CD4-positive, alpha-beta memory T cell (primary cell): ENCODE results near the gene THBS3. TPM values are rescaled to one million over a fixed set of nuclear protein-coding genes. Genes with fewer than 3 reads are reported as not detected.

ENCODE experiments used
- CTCF ChIA-PET: fragments of 350-600 bp; sonication (Branson Sonifier 250); formaldehyde crosslinking; loops from one replicate; lab custom pipeline; 2021; ENCODE audit warnings: inconsistent platforms; ENCODE audit not compliant: partially characterized antibody; lab: Charles Lee
- POLR2A ChIA-PET: fragments of 350-600 bp; sonication (Branson Sonifier 250); formaldehyde crosslinking; loops from one replicate; lab custom pipeline; 2021; ENCODE audit not compliant: partially characterized antibody; lab: Charles Lee
- DNase-seq, 5 donors: peaks; one replicate each; pipeline versions ENCODE4 v3.0.0 to v3.0.0-alpha.2; 2020 to 2022; ENCODE audit warnings: mixed read lengths in 1 of 5
- H3K27ac ChIP-seq: one replicate; pipeline ENCODE4 v1.7.0; 2013; ENCODE audit warnings: low read depth, low read length
- H3K27me3 ChIP-seq: 2 replicates; pipeline ENCODE4 v1.7.0; 2013; ENCODE audit warnings: mild to moderate bottlenecking, low read length, moderate library complexity; ENCODE audit not compliant: insufficient read depth
- H3K36me3 ChIP-seq: 2 replicates; pipeline ENCODE4 v1.7.0; 2013; ENCODE audit warnings: mild to moderate bottlenecking, low read length, moderate library complexity; ENCODE audit not compliant: insufficient read depth
- H3K4me1 ChIP-seq: 2 replicates; pipeline ENCODE4 v1.7.0; 2013; ENCODE audit warnings: mild to moderate bottlenecking, low read length, moderate library complexity; ENCODE audit not compliant: insufficient read depth
- H3K4me3 ChIP-seq, 2 donors: one replicate each; pipeline ENCODE4 v1.7.0; 2013; ENCODE audit warnings: low read length in 2 of 2, mild to moderate bottlenecking in 1 of 2
- H3K9me3 ChIP-seq, 2 donors: one replicate each; pipeline ENCODE4 v1.7.0; 2013; ENCODE audit warnings: low read length in 2 of 2, control low read depth in 1 of 2; ENCODE audit not compliant: control insufficient read depth in 1 of 2
- H3K27ac Mint-ChIP-seq, 7 donors: one replicate each; pipeline ENCODE4 v1.8.0; 2020 to 2021; ENCODE audit warnings: mixed read lengths in 7 of 7, mild to moderate bottlenecking in 6 of 7, inconsistent platforms in 3 of 7, moderate library complexity in 3 of 7
- H3K27me3 Mint-ChIP-seq, 2 donors: one replicate each; pipeline ENCODE4 v1.8.0; 2020 to 2021; ENCODE audit warnings: mixed read lengths in 2 of 2
- H3K36me3 Mint-ChIP-seq, 2 donors: one replicate each; pipeline ENCODE4 v1.8.0; 2020 to 2021; ENCODE audit warnings: mixed read lengths in 2 of 2, inconsistent platforms in 1 of 2, mild to moderate bottlenecking in 1 of 2
- H3K4me1 Mint-ChIP-seq, 4 donors: one replicate each; pipeline ENCODE4 v1.8.0; 2020 to 2021; ENCODE audit warnings: mixed read lengths in 4 of 4, mild to moderate bottlenecking in 1 of 4
- H3K4me3 Mint-ChIP-seq, 8 donors: one replicate each; pipeline ENCODE4 v1.8.0; 2020 to 2021; ENCODE audit warnings: mixed read lengths in 8 of 8, mild to moderate bottlenecking in 7 of 8, moderate library complexity in 6 of 8, inconsistent platforms in 3 of 8
- H3K9me3 Mint-ChIP-seq, 8 donors: one replicate each; pipeline ENCODE4 v1.8.0; 2020 to 2021; ENCODE audit warnings: mixed read lengths in 8 of 8, mild to moderate bottlenecking in 5 of 8, inconsistent platforms in 3 of 8, moderate library complexity in 1 of 8
- intact Hi-C: fragments of 100-400 bp; cut with micrococcal nuclease; formaldehyde crosslinking; loops from one replicate; pipeline ENCODE4 v1.15.1; 2023
- polyA plus RNA-seq, 2 donors: library from polyadenylated mRNA; unstranded; fragments of 300-500 nt; fragmentation: Illumina TruSeq; gene quantifications; one replicate each; pipeline ENCODE4 v1.2.3, GENCODE V29; 2021
- total RNA-seq, 2 experiments: library from RNA; stranded (reverse); gene quantifications; one replicate each; pipeline ENCODE4 v1.2.3, GENCODE V29; 2021

The THBS3 gene
- total and polyA plus RNA-seq, 4 experiments from 2014 or later: 6.1 to 33.5 (median 18.8) TPM

GRCh38 chr1:155176544-155177071 lies 31.1 kb downstream of the THBS3 start:
- DNase-seq: peak; percentile 76 to 81 (median 77)
- intact Hi-C loops: loop anchor here (1.0 to 10.0 kb wide), 4 partner anchors 17 to 416 kb away; partner anchors contain the start of gene RUSC1
- Mint-ChIP-seq H3K4me3 (peak overlapping the region in 7 of 8 donors; percentile 19 to 88 (median 48)), H3K9me3 (no peaks in the 10 kb centered on the region), H3K27ac (peak overlapping the region; percentile 53 to 90 (median 80)), H3K36me3 (peaks cover 13 to 45% of the 10 kb centered on the region in 2 donors), H3K27me3 (no peaks in the 10 kb centered on the region), H3K4me1 (peaks cover 29 to 55% (median 39%) of the 10 kb centered on the region in 4 donors)
- H3K4me1 ChIP-seq: peaks cover 46% of the 10 kb centered on the region
- peaks cover 23% of the 10 kb centered on the region for H3K36me3 ChIP-seq
- ChIA-PET CTCF (interaction anchor here (1.0 to 9.9 kb wide), 10 partner anchors 8 to 91 kb away, joined by 3 to 145 read pairs (median 10); partner anchors contain the start of gene THBS3), POLR2A (interaction anchor here (0.8 to 4.6 kb wide), 11 partner anchors 17 to 146 kb away, joined by 3 to 48 read pairs (median 5); partner anchors contain the start of gene SCAMP3)
- no peak overlapping the region for H3K27ac ChIP-seq
- H3K4me3 ChIP-seq: no peak overlapping the region
- no peaks in the 10 kb centered on the region for H3K9me3 ChIP-seq
- no peaks in the 10 kb centered on the region for H3K27me3 ChIP-seq

DNA sequence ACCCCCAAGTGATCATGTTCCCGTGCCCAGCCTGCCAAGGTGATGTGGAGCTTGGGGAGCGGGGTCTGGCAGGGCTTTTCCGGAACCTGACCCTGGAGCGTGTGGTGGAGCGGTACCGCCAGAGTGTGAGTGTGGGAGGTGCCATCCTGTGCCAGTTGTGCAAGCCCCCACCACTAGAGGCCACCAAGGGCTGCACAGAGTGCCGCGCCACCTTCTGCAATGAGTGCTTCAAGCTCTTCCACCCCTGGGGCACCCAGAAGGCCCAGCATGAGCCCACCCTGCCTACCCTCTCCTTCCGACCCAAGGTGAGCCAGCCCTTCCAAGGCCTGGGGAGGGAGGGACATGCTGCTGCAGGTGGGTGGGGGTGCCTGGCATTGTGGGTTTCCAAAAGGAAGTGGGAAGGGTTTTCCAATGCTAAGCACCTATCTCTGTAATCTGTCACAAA lies 31.7 kb downstream of the THBS3 start:
- Mint-ChIP-seq H3K27me3 (no peaks in the 10 kb centered on the region), H3K9me3 (no peaks in the 10 kb centered on the region), H3K36me3 (peaks cover 13 to 41% of the 10 kb centered on the region in 2 donors), H3K4me1 (peaks cover 29 to 55% (median 42%) of the 10 kb centered on the region in 4 donors), H3K4me3 (peak overlapping the region in 4 of 8 donors; percentile 26 to 88 (median 61)), H3K27ac (peak overlapping the region in 6 of 7 donors; percentile 53 to 90 (median 80))
- CTCF ChIA-PET: interaction anchor here (0.8 to 12.5 kb wide), 11 partner anchors 17 to 616 kb away, joined by 3 to 229 read pairs (median 7); partner anchors contain the start of genes SLC50A1 and THBS3
- peaks cover 50% of the 10 kb centered on the region for H3K4me1 ChIP-seq
- peak in 2 of 5 donors; percentile 13 to 45 for DNase-seq
- no peaks in the 10 kb centered on the region for H3K27me3 ChIP-seq
- no peaks in the 10 kb centered on the region for H3K9me3 ChIP-seq
- no peak overlapping the region for H3K4me3 ChIP-seq
- intact Hi-C loops: loop anchor here (1.0 to 10.0 kb wide), 4 partner anchors 17 to 416 kb away; partner anchors contain the start of gene RUSC1
- no peak overlapping the region for H3K27ac ChIP-seq
- H3K36me3 ChIP-seq: peaks cover 23% of the 10 kb centered on the region
- POLR2A ChIA-PET: interaction anchor here (1.2 to 4.6 kb wide), 10 partner anchors 17 to 954 kb away, joined by 3 to 48 read pairs (median 6); partner anchors contain the start of genes ADAM15, SCAMP3, SLC50A1 and THBS3

- Histone ChIP-seq H3K36me3 (peaks cover 24% of the 10 kb centered on the region), H3K4me3 (no peak overlapping the region), H3K27ac (no peak overlapping the region), H3K9me3 (no peaks in the 10 kb centered on the region), H3K4me1 (peaks cover 50% of the 10 kb centered on the region), H3K27me3 (no peaks in the 10 kb centered on the region)
- ChIA-PET POLR2A (interaction anchor here (0.5 to 4.6 kb wide), 13 partner anchors 18 to 954 kb away, joined by 3 to 48 read pairs (median 4); partner anchors contain the start of genes ADAM15, PBXIP1, SCAMP3 and SLC50A1), CTCF (interaction anchor here (0.8 to 12.5 kb wide), 15 partner anchors 18 to 616 kb away, joined by 3 to 229 read pairs (median 4); partner anchors contain the start of genes SLC50A1 and THBS3)
- Mint-ChIP-seq H3K4me1 (peaks cover 30 to 55% (median 42%) of the 10 kb centered on the region in 4 donors), H3K36me3 (peaks cover 15 to 42% of the 10 kb centered on the region in 2 donors), H3K27me3 (no peaks in the 10 kb centered on the region), H3K27ac (peak overlapping the region; percentile 75 to 99 (median 84)), H3K9me3 (no peaks in the 10 kb centered on the region), H3K4me3 (peak overlapping the region; percentile 25 to 99 (median 78))
- DNase-seq: peak in 1 of 5 donors; percentile 35
- intact Hi-C loops: loop anchor here (10.0 kb wide), 1 partner anchor 149 kb away; the partner anchor contains the start of gene RUSC1
Measured at GRCh38 chr1:155175281-155175926, 32.3 kb downstream of the THBS3 start.

GRCh38 chr1:155174324-155175280 lies 33.1 kb downstream of the THBS3 start:
- no peaks in the 10 kb centered on the region for H3K9me3 ChIP-seq
- peak; percentile 53 to 67 (median 56) for DNase-seq
- H3K4me1 ChIP-seq: peaks cover 50% of the 10 kb centered on the region
- H3K27ac Mint-ChIP-seq: peak overlapping the region; percentile 94 to 100 (median 99)
- POLR2A ChIA-PET: interaction anchor here (0.5 to 4.6 kb wide), 20 partner anchors 19 to 953 kb away, joined by 3 to 48 read pairs (median 4); partner anchors contain the start of genes ADAM15, DPM3, MTX1 and PBXIP1
- H3K4me3 Mint-ChIP-seq: peak overlapping the region; percentile 96 to 100 (median 99)
- H3K27ac ChIP-seq: peak overlapping the region; percentile 87
- H3K36me3 Mint-ChIP-seq: peaks cover 18 to 40% of the 10 kb centered on the region in 2 donors
- peaks cover 31 to 55% (median 44%) of the 10 kb centered on the region in 4 donors for H3K4me1 Mint-ChIP-seq
- peaks cover 26% of the 10 kb centered on the region for H3K36me3 ChIP-seq
- peak overlapping the region; percentile 83 to 93 for H3K4me3 ChIP-seq
- intact Hi-C loops: loop anchor here (5.0 to 10.0 kb wide), 3 partner anchors 33 to 150 kb away; partner anchors contain the start of genes MTX1, RUSC1 and THBS3
- no peaks in the 10 kb centered on the region for H3K27me3 Mint-ChIP-seq
- H3K9me3 Mint-ChIP-seq: no peaks in the 10 kb centered on the region
- no peaks in the 10 kb centered on the region for H3K27me3 ChIP-seq
- CTCF ChIA-PET: interaction anchor here (0.9 to 12.5 kb wide), 20 partner anchors 19 to 418 kb away, joined by 3 to 229 read pairs (median 4); partner anchors contain the start of genes DPM3, SLC50A1 and THBS3

GRCh38 chr1:155173478-155174323 lies 34.0 kb downstream of the THBS3 start, which contains the start of gene TRIM46:
TSS of gene TRIM46 (plus strand) at chr1:155173849. CDS start at chr1:155173967, 118 bp downstream.
- Mint-ChIP-seq H3K4me1 (peaks cover 31 to 62% (median 45%) of the 10 kb centered on the region in 4 donors), H3K27ac (peak within 1 kb of the TSS; percentile 97 to 100 (median 99)), H3K9me3 (no peaks in the 10 kb centered on the region), H3K36me3 (peaks cover 23 to 40% of the 10 kb centered on the region in 2 donors), H3K27me3 (no peaks in the 10 kb centered on the region), H3K4me3 (peak within 1 kb of the TSS; percentile 96 to 100 (median 99))
- CTCF ChIA-PET: interaction anchor here (0.7 to 12.5 kb wide), 34 partner anchors 12 to 839 kb away, joined by 3 to 229 read pairs (median 6); partner anchors contain the start of genes DPM3, MTX1, SCAMP3 and SLC50A1
- Histone ChIP-seq H3K36me3 (peaks cover 27% of the 10 kb centered on the region), H3K4me3 (peak within 1 kb of the TSS; percentile 83 to 93), H3K9me3 (no peaks in the 10 kb centered on the region), H3K4me1 (peaks cover 50% of the 10 kb centered on the region), H3K27ac (peak within 1 kb of the TSS; percentile 87), H3K27me3 (no peaks in the 10 kb centered on the region)
- intact Hi-C loops: loop anchor here (1.0 to 10.0 kb wide), 5 partner anchors 34 to 151 kb away; partner anchors contain the start of genes MTX1, RUSC1, SLC50A1 and THBS3
- POLR2A ChIA-PET: interaction anchor here (0.7 to 4.6 kb wide), 29 partner anchors 20 to 710 kb away, joined by 3 to 48 read pairs (median 5); partner anchors contain the start of genes ADAM15, DPM3, EFNA4 and LENEP
- peak in 4 of 5 donors; percentile 54 to 72 (median 56) for DNase-seq
